SK-N-SH (cell line): ENCODE results near the gene FHL2. TPM values are rescaled to one million over a fixed set of nuclear protein-coding genes. Genes with fewer than 3 reads are reported as not detected.
"Not testable (repeated sequence)": the region's sequence is repeated elsewhere in the genome, so short reads cannot be mapped to it uniquely, and the experiment has no call there.

Experiments
- CTCF ChIA-PET: fragments of 300-600, 350-600 bp; formaldehyde crosslinking; extraction: SDS; loops from one replicate; lab custom pipeline; 2021; lab: Yijun Ruan, JAX
- POLR2A ChIA-PET: fragments of 350-600 bp; sonication (Branson Sonifier 250); formaldehyde crosslinking; extraction: SDS; loops from one replicate; lab custom pipeline; 2020; ENCODE audit warnings: antibody characterized with exemption, inconsistent platforms; lab: Yijun Ruan, JAX
- DNase-seq: peaks from one replicate; pipeline ENCODE4 v3.0.0; 2012
- H2AFZ ChIP-seq: fragments of 200-600 bp; sonication (generic); 2 replicates; pipeline ENCODE4 v1.8.1; 2016; ENCODE audit warnings: antibody characterized with exemption, mild to moderate bottlenecking, low read depth
- H3F3A ChIP-seq: fragments of 200-600 bp; sonication (generic); replicated peaks from 2 replicates; pipeline ENCODE3; 2016; ENCODE audit warnings: antibody characterized with exemption, mild to moderate bottlenecking; ENCODE audit not compliant: insufficient read depth
- H3K27ac ChIP-seq, 2 experiments: fragments of 200-500 bp in 1 of 2; fragments of 200-600 bp in 1 of 2; sonication (Bioruptor generic) in 1 of 2; sonication (generic), shearing (Covaris generic) in 1 of 2; 2 replicates each; pipeline versions ENCODE4 v1.5.1 to v1.6.1; 2014 to 2016; ENCODE audit warnings: low read depth in 2 of 2, inconsistent platforms in 1 of 2, low read length in 1 of 2, mild to moderate bottlenecking in 1 of 2, mixed read lengths in 1 of 2
- H3K27me3 ChIP-seq: fragments of 200-600 bp; sonication (generic), shearing (Covaris generic); 2 replicates; pipeline ENCODE4 v1.6.1; 2016; ENCODE audit warnings: mixed run types; ENCODE audit not compliant: insufficient read depth
- H3K36me3 ChIP-seq, 2 experiments: fragments of 200-500 bp in 1 of 2; fragments of 200-600 bp in 1 of 2; sonication (Bioruptor generic) in 1 of 2; sonication (generic) in 1 of 2; replicated peaks in 1 of 2; 2 replicates each; pipeline versions ENCODE3 to v1.5.1; 2014 to 2016; ENCODE audit warnings: low read length in 1 of 2, mild to moderate bottlenecking in 1 of 2; ENCODE audit not compliant: insufficient read depth in 2 of 2, control insufficient read depth in 1 of 2
- H3K4me1 ChIP-seq, 2 experiments: fragments of 200-500 bp in 1 of 2; fragments of 200-600 bp in 1 of 2; sonication (Bioruptor generic) in 1 of 2; sonication (generic), shearing (Covaris generic) in 1 of 2; 2 replicates each; pipeline versions ENCODE4 v1.5.1 to v1.6.1; 2014 to 2016; ENCODE audit warnings: low read depth in 1 of 2, low read length in 1 of 2, mixed run types in 1 of 2; ENCODE audit not compliant: insufficient read depth in 2 of 2, control insufficient read depth in 1 of 2
- H3K4me2 ChIP-seq: fragments of 200-600 bp; sonication (generic), shearing (Covaris generic); 2 replicates; pipeline ENCODE4 v1.6.1; 2017; ENCODE audit warnings: mixed run types
- H3K4me3 ChIP-seq, 2 experiments: fragments of 200-500 bp in 1 of 2; fragments of 200-600 bp in 1 of 2; sonication (Bioruptor generic) in 1 of 2; sonication (generic), shearing (Covaris generic) in 1 of 2; 2 replicates each; pipeline versions ENCODE4 v1.5.1 to v1.8.1; 2014 to 2016; ENCODE audit warnings: low read depth in 2 of 2, inconsistent platforms in 1 of 2, low read length in 1 of 2, mild to moderate bottlenecking in 1 of 2, mixed read lengths in 1 of 2, moderate library complexity in 1 of 2
- H3K79me2 ChIP-seq: fragments of 200-600 bp; sonication (generic); 2 replicates; pipeline ENCODE4 v1.8.1; 2017; ENCODE audit warnings: mild to moderate bottlenecking; ENCODE audit not compliant: insufficient read depth
- H3K9ac ChIP-seq: fragments of 200-600 bp; sonication (generic); 2 replicates; pipeline ENCODE4 v1.6.1; 2017; ENCODE audit warnings: mixed run types
- H3K9me2 ChIP-seq: fragments of 200-600 bp; sonication (generic); 2 replicates; pipeline ENCODE4 v1.6.1; 2017; ENCODE audit warnings: mixed run types
- H3K9me3 ChIP-seq: fragments of 200-600 bp; sonication (generic); 2 replicates; pipeline ENCODE4 v1.6.1; 2017; ENCODE audit warnings: mixed run types, mild to moderate bottlenecking, moderate library complexity
- H4K20me1 ChIP-seq: fragments of 200-600 bp; sonication (generic); 2 replicates; pipeline ENCODE4 v1.6.1; 2017; ENCODE audit warnings: mild to moderate bottlenecking, mixed run types; ENCODE audit not compliant: insufficient read depth
- CHD2 ChIP-seq: fragments of 150-350 bp; IDR thresholded peaks from 2 replicates; pipeline ENCODE4 v1.6.1; 2018; ENCODE audit warnings: low read length; ENCODE audit not compliant: partially characterized antibody
- EZH2phosphoT487 ChIP-seq: fragments of 200-600 bp; sonication (generic); IDR thresholded peaks from 2 replicates; pipeline ENCODE4 v1.6.1; 2017; ENCODE audit warnings: low read depth, mixed run types, mild to moderate bottlenecking, antibody characterized with exemption, moderate library complexity, borderline replicate concordance
- FOSL2 ChIP-seq: IDR thresholded peaks from 2 replicates; pipeline ENCODE4 v1.4.0; 2012; ENCODE audit warnings: low read depth, mild to moderate bottlenecking, moderate library complexity, borderline replicate concordance
- FOXM1 ChIP-seq: IDR thresholded peaks from 2 replicates; pipeline ENCODE4 v1.4.0; 2012; ENCODE audit warnings: low read depth, mild to moderate bottlenecking
- MAX ChIP-seq: IDR thresholded peaks from 2 replicates; pipeline ENCODE4 v1.4.0; 2012; ENCODE audit warnings: low read depth
- NRF1 ChIP-seq: IDR thresholded peaks from 2 replicates; pipeline ENCODE4 v1.6.1; 2012; ENCODE audit warnings: low read depth, mild to moderate bottlenecking, low read length
- PBX3 ChIP-seq: IDR thresholded peaks from 2 replicates; pipeline ENCODE4; 2012
- RAD21 ChIP-seq: IDR thresholded peaks from 2 replicates; pipeline ENCODE4 v1.6.1; 2012; ENCODE audit warnings: mild to moderate bottlenecking, low read length
- RCOR1 ChIP-seq: fragments of 150-350 bp; IDR thresholded peaks from 2 replicates; pipeline ENCODE4 v1.6.1; 2017; ENCODE audit warnings: antibody characterized with exemption, low read length
- RXRA ChIP-seq: IDR thresholded peaks from 2 replicates; pipeline ENCODE4 v1.4.0; 2012; ENCODE audit warnings: low read depth, mild to moderate bottlenecking, borderline replicate concordance
- SMC3 ChIP-seq: IDR thresholded peaks from 2 replicates; pipeline ENCODE4 v1.6.1; 2012; ENCODE audit warnings: low read depth, low read length, improper control_type of control experiment
- TCF12 ChIP-seq: IDR thresholded peaks from 2 replicates; pipeline ENCODE4 v1.4.0; 2012
- TEAD4 ChIP-seq: IDR thresholded peaks from 2 replicates; pipeline ENCODE4 v1.4.0; 2012; ENCODE audit warnings: mild to moderate bottlenecking, borderline replicate concordance; ENCODE audit not compliant: insufficient read depth
- ZBTB33 ChIP-seq: IDR thresholded peaks from 2 replicates; pipeline ENCODE4 v1.4.0; 2012; ENCODE audit warnings: low read depth, borderline replicate concordance
- WGBS: methylation state at CpG from one replicate; pipeline ENCODE4 v1.1.6; 2017; ENCODE audit warnings: low lambda C conversion rate; 5-methylcytosine and 5-hydroxymethylcytosine counted together
- polyA plus RNA-seq, 3 experiments: library from polyadenylated mRNA; depleted of rRNA; stranded (reverse); fragments of >200 nt; gene quantifications; 2 replicates each; pipeline ENCODE4 v1.2.3, GENCODE V29; 2012
- TF ChIP-seq, protein P1 (sequence below): IDR thresholded peaks from 2 replicates; pipeline ENCODE4 v1.4.0; 2012; ENCODE audit warnings: low read depth, borderline replicate concordance
- TF ChIP-seq, protein P2 (sequence below): IDR thresholded peaks from 2 replicates; pipeline ENCODE4 v1.6.1; 2012; ENCODE audit warnings: mild to moderate bottlenecking, low read depth, low read length, moderate library complexity

Gene FHL2
- polyA plus RNA-seq, 1 of the 3 experiments (the other 2 are of a cell fraction), result 31.7 TPM

GRCh38 chr2:105327690-105328089 is 71.2 kb downstream of the FHL2 start:
- peaks cover 35% of the 10 kb centered on the region for H3K79me2 ChIP-seq

GRCh38 chr2:105327271-105327670 is 71.6 kb downstream of the FHL2 start:
- H3K27me3 ChIP-seq, H3K9me2 ChIP-seq, H3F3A ChIP-seq, POLR2A ChIA-PET, H4K20me1 ChIP-seq, H3K9ac ChIP-seq, H2AFZ ChIP-seq, DNase-seq, H3K4me2 ChIP-seq, H3K4me3 ChIP-seq, H3K27ac ChIP-seq, H3K9me3 ChIP-seq, H3K36me3 ChIP-seq: not testable (repeated sequence)
- 93% methylated on average over 3 of the region's 3 CpGs for WGBS
- CTCF ChIA-PET, result interaction anchor here (0.6 kb wide), 1 partner anchor 35 kb away, joined by 3 read pairs; no protein-coding TSS in a partner anchor
- Histone ChIP-seq H3K79me2 (peaks cover 35% of the 10 kb centered on the region), H3K4me1 (peaks cover 0 to 15% of the 10 kb centered on the region in 2 experiments)

More at GRCh38 chr2:105327690-105328089, 71.2 kb downstream of the FHL2 start:
- Histone ChIP-seq H3K4me2 (no peak overlapping the region), H3F3A (peaks cover 4% of the 10 kb centered on the region), H3K4me3 (no peak overlapping the region), H3K9ac (no peak overlapping the region)
- POLR2A ChIA-PET, result no interaction called here
- no peak for TF ChIP-seq ZBTB33
- TF ChIP-seq SMC3, result no peak
- TF ChIP-seq FOSL2, result no peak
- TF ChIP-seq, protein P1, sequence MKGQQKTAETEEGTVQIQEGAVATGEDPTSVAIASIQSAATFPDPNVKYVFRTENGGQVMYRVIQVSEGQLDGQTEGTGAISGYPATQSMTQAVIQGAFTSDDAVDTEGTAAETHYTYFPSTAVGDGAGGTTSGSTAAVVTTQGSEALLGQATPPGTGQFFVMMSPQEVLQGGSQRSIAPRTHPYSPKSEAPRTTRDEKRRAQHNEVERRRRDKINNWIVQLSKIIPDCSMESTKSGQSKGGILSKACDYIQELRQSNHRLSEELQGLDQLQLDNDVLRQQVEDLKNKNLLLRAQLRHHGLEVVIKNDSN, result no peak
- TF ChIP-seq MAX, result no peak
- no peak for TF ChIP-seq TEAD4
- TF ChIP-seq PBX3, result no peak
- TF ChIP-seq NRF1, result no peak
- TF ChIP-seq RXRA, result no peak
- TF ChIP-seq TCF12, result no peak
- TF ChIP-seq RAD21, result no peak
- no peak for TF ChIP-seq RCOR1
- TF ChIP-seq EZH2phosphoT487, result no peak
- no peak for TF ChIP-seq FOXM1
- TF ChIP-seq, protein P2, sequence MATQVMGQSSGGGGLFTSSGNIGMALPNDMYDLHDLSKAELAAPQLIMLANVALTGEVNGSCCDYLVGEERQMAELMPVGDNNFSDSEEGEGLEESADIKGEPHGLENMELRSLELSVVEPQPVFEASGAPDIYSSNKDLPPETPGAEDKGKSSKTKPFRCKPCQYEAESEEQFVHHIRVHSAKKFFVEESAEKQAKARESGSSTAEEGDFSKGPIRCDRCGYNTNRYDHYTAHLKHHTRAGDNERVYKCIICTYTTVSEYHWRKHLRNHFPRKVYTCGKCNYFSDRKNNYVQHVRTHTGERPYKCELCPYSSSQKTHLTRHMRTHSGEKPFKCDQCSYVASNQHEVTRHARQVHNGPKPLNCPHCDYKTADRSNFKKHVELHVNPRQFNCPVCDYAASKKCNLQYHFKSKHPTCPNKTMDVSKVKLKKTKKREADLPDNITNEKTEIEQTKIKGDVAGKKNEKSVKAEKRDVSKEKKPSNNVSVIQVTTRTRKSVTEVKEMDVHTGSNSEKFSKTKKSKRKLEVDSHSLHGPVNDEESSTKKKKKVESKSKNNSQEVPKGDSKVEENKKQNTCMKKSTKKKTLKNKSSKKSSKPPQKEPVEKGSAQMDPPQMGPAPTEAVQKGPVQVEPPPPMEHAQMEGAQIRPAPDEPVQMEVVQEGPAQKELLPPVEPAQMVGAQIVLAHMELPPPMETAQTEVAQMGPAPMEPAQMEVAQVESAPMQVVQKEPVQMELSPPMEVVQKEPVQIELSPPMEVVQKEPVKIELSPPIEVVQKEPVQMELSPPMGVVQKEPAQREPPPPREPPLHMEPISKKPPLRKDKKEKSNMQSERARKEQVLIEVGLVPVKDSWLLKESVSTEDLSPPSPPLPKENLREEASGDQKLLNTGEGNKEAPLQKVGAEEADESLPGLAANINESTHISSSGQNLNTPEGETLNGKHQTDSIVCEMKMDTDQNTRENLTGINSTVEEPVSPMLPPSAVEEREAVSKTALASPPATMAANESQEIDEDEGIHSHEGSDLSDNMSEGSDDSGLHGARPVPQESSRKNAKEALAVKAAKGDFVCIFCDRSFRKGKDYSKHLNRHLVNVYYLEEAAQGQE, result no peak
- no peak for TF ChIP-seq CHD2
- TF ChIP-seq, all 33 proteins: peak for 0
- Histone ChIP-seq H3K9me2 (no peaks in the 10 kb centered on the region), H3K4me1 (peaks cover 0 to 15% of the 10 kb centered on the region in 2 experiments), H3K27me3 (no peaks in the 10 kb centered on the region), H3K36me3 (peaks cover 0 to 3% of the 10 kb centered on the region in 2 experiments), H3K27ac (no peak overlapping the region), H3K9me3 (no peaks in the 10 kb centered on the region), H4K20me1 (no peaks in the 10 kb centered on the region), H2AFZ (no peak overlapping the region)
- WGBS, result 98% methylated on average over 2 of the region's 2 CpGs
- CTCF ChIA-PET, result interaction anchor here (0.6 kb wide), 1 partner anchor 35 kb away, joined by 3 read pairs; no protein-coding TSS in a partner anchor
- no peak for DNase-seq
